Omental fat pad (tissue), 4 donors: ENCODE measurements around the gene CFAP45. TPM values are rescaled to one million over a fixed set of nuclear protein-coding genes. Genes with fewer than 3 reads are reported as not detected.

ENCODE experiments used
- ATAC-seq: fragments of 150-250 bp; one replicate; pipeline ENCODE4 v1.9.1; 2016; ENCODE audit warnings: mild to moderate bottlenecking, moderate library complexity; ENCODE audit not compliant: low FRiP score
- DNase-seq: peaks from one replicate; pipeline ENCODE4 v3.0.0-alpha.2; 2019; ENCODE audit warnings: low spot score
- CTCF ChIP-seq, 3 donors: fragments of 450-650 bp; IDR thresholded peaks; one replicate each; pipeline ENCODE4 v1.5.1; 2016 to 2017; ENCODE audit warnings: antibody characterized with exemption in 3 of 3, mild to moderate bottlenecking in 3 of 3, moderate library complexity in 2 of 3
- total RNA-seq, 4 donors: library from RNA; depleted of rRNA; stranded (reverse); fragments of >200 nt; gene quantifications; one replicate each; pipeline ENCODE4 v1.1.0, GENCODE V29; 2016

CFAP45 gene
- total RNA-seq, 4 donors from 2014 or later, result 0.84 to 5.3 (median 0.95) TPM; not detected in 1

DNA sequence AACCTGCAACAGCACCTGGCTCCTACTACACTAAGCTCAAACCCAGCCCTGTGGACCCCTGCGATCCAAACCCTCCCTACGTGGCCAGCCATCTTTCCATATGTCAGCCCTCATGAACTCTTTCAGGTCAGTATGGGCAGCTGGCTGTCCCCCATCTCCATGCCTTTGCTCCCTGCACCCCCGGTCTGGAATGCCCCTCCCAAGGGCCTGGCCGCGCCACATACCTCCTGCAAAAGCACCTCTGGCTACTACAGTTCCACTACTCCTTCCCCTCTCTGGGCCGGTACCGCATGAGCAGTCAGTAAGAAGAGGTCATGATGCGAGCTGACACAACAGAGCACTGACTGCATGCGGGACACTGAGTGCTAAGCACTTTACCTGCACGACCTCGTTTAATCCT lies 35.3 kb upstream of the CFAP45 start:
- no peak for TF ChIP-seq CTCF (IDR thresholded peaks at IDR 0.05)
- DNase-seq (no peak), ATAC-seq (no peak)

- TF ChIP-seq CTCF (IDR thresholded peaks at IDR 0.05), result no peak
- no peak for ATAC-seq
- DNase-seq, result no peak
Measured at GRCh38 chr1:159934136-159935039, 34.4 kb upstream of the CFAP45 start.

DNA sequence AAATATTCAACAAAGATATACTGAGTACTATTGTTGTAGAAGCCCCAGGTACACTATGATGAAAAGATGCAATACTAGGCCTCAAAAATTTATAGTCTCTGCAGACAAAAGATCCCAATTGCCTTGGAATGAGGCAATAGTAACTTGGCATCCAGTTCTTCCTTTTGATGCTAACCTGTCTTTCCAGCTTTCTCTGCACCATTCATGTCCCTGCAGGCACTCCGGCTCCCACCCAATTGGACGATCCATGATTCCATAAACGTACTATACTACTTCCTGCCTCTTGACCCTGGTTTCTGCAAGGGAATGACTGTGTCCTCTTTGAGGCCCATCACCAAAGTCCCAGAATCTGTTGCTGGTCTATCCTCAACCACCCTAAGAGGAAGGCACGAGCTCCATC lies 33.4 kb upstream of the CFAP45 start:
- ATAC-seq (no peak), DNase-seq (no peak)
- TF ChIP-seq CTCF (IDR thresholded peaks at IDR 0.05), result no peak

DNA sequence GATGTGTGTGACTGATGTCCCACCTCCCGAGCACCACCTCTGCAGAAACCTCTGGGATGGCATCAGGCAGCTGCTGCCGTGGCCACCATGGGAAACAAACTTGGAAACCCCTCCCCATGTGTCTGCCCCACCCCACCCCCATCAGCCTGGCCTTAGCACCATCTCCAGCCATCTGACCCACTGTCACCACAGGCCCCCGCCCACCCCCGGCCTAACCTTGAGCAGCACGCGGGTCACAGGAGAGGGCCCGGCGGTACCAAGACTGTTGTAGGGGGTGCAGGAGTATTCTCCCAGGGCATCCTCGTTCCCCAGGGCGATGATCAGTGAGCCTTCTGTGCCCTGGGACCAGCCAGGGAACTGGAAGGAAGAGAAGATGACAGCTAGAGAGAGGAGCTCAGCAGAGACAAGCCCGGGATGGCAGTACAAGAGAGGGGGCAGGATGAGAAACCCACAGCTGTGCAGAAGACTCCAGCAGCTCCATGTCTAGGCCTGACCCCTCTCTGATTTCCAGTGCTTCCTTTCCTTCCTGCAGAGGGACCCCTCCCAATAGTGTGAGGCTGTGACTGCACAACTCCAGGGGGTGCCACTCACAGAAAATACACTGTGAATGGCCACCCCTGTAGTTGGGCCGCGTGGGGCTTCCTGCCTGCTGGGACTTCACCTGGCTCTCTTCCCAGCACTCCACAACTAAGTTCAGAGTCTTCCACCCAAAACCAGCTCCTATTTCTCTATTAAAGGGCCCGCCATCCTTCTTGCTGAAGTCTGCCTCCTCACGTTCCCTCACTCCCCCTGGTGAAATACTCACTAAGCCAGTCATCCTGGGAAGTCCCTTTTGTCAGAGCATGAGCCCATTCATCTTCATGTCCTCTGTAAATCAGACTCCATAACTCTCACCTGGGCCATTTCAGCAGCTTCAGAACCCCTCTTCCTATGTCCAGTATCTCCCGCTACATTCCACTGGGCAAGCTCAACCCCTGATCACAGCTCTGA lies 32.6 kb upstream of the CFAP45 start:
- no peak for TF ChIP-seq CTCF (IDR thresholded peaks at IDR 0.05)
- ATAC-seq (no peak), DNase-seq (no peak)

DNA sequence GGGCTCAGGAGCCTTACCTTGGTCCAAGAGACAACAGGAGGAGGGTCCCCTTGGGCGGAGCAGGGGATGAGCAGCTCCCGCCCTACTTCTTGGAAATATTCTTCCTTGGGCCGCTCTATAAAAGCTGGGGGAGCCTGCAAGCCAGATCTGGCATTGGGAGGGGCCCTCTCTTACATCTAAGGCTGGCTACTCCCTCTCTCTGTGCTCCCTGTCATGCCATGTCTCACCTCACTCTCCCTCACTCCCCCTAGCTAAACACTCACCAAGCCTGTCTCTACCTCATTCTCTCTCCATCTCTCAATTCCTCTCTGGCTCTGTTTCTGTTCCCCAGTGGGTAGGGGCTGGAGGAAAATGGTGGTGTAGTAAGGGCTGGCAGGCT lies 31.8 kb upstream of the CFAP45 start:
- ATAC-seq (peak; percentile 15), DNase-seq (no peak)
- TF ChIP-seq CTCF (IDR thresholded peaks at IDR 0.05), result no peak

DNA sequence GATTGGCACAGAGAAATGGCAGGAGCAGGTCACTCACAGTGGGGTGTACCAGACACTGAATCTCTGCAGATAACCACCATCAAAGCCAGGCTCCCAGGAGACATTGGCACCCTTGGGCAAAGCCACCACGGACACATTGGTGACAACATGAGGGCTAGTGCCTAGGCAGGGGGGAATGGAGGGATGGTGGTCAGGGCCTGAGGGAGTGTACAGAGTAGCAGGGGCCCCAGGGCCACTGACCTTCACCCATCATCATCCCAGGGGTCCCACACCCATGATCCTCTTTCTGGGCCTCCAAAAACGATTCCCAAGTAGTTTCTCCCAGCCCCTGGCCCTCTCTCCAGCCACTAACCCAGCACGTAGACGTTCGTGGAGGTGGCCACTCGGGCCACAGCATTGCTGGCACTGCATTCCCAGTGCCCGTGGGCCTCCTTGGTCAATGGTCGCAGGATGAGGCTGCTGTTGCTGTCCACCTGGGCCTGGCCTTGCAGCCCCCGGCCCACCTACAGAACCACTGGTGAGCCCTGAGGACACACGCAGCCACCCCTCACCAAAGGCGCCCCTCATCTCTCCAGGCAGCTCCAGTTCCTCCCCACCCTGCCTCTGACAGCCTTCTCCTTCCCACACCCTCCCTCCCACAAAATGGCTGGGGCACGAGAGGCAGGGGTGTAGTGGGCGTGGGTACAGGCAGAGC lies 31.3 kb upstream of the CFAP45 start:
- no peak for TF ChIP-seq CTCF (IDR thresholded peaks at IDR 0.05)
- DNase-seq, result no peak
- no peak for ATAC-seq
